PC-9 (cell line): ENCODE measurements around the gene BOLA1. TPM values are rescaled to one million over a fixed set of nuclear protein-coding genes. Genes with fewer than 3 reads are reported as not detected.

Experiments
- BruUV-seq: library from RNA; stranded (reverse); fragments of 400-500 nt; replicated peaks from 2 replicates; lab custom pipeline; 2021; lab: Mats Ljungman, UMichigan
- CTCF ChIA-PET: fragments of 300-600 bp; sonication (Branson Sonifier 250); formaldehyde crosslinking; loops from one replicate; lab custom pipeline; 2022; ENCODE audit warnings: antibody characterized with exemption; lab: Charles Lee
- POLR2A ChIA-PET: fragments of 300-600 bp; sonication (Branson Sonifier 250); formaldehyde crosslinking; loops from one replicate; lab custom pipeline; 2022; ENCODE audit warnings: antibody characterized with exemption; ENCODE audit not compliant: unreplicated experiment; lab: Charles Lee
- DNase-seq, 2 experiments: peaks; one replicate each; pipeline versions ENCODE4 v3.0.0 to v3.0.0-alpha.2; 2015 to 2022; ENCODE audit warnings: mixed read lengths in 1 of 2
- H2AFZ ChIP-seq: fragments of 200-600 bp; sonication (generic); 2 replicates; pipeline ENCODE4 v1.8.1; 2017; ENCODE audit warnings: antibody characterized with exemption
- H3F3A ChIP-seq: fragments of 200-600 bp; sonication (generic); 2 replicates; pipeline ENCODE4 v1.8.1; 2017; ENCODE audit warnings: antibody characterized with exemption, mild to moderate bottlenecking, low read depth; ENCODE audit not compliant: insufficient read depth
- H3K27ac ChIP-seq: fragments of 200-600 bp; sonication (generic); 2 replicates; pipeline ENCODE4 v1.6.1; 2016; ENCODE audit warnings: mixed run types
- H3K27me3 ChIP-seq: fragments of 200-600 bp; sonication (generic); 2 replicates; pipeline ENCODE4 v1.6.1; 2016; ENCODE audit warnings: low read depth, mixed run types; ENCODE audit not compliant: insufficient read depth
- H3K36me3 ChIP-seq: fragments of 200-600 bp; sonication (generic); 2 replicates; pipeline ENCODE4 v1.6.1; 2016; ENCODE audit warnings: low read depth, mixed run types
- H3K4me1 ChIP-seq: fragments of 200-600 bp; sonication (generic); replicated peaks from 2 replicates; pipeline ENCODE4 v1.6.1; 2016; ENCODE audit warnings: mixed run types; ENCODE audit not compliant: insufficient read depth
- H3K4me2 ChIP-seq: fragments of 200-600 bp; sonication (generic); 2 replicates; pipeline ENCODE4 v1.6.1; 2017; ENCODE audit warnings: mixed run types
- H3K4me3 ChIP-seq: fragments of 200-600 bp; sonication (generic); 2 replicates; pipeline ENCODE4 v1.6.1; 2016; ENCODE audit warnings: mixed run types
- H3K79me2 ChIP-seq: fragments of 200-600 bp; sonication (generic); 2 replicates; pipeline ENCODE4 v1.6.1; 2017; ENCODE audit warnings: low read depth, mixed run types
- H3K9me2 ChIP-seq: fragments of 200-600 bp; sonication (generic); 2 replicates; pipeline ENCODE4 v1.8.1; 2017; ENCODE audit warnings: mild to moderate bottlenecking; ENCODE audit not compliant: insufficient read depth
- H3K9me3 ChIP-seq: fragments of 200-600 bp; sonication (generic); 2 replicates; pipeline ENCODE4 v1.8.1; 2016; ENCODE audit warnings: low read depth; ENCODE audit not compliant: insufficient read depth
- H4K20me1 ChIP-seq: fragments of 200-600 bp; sonication (generic); 2 replicates; pipeline ENCODE4 v1.8.1; 2017; ENCODE audit not compliant: insufficient read depth
- EZH2 ChIP-seq: fragments of 200-600 bp; sonication (generic); IDR thresholded peaks from 2 replicates; pipeline ENCODE4 v1.8.0; 2017; ENCODE audit warnings: antibody characterized with exemption, low read depth
- intact Hi-C: fragments of 100-400 bp; cut with micrococcal nuclease; formaldehyde crosslinking; loops from one replicate; pipeline ENCODE4 v1.10.0; 2022; ENCODE audit not compliant: unreplicated experiment
- total RNA-seq: library from RNA; stranded (reverse); gene quantifications from 2 replicates; pipeline ENCODE4 v1.2.3, GENCODE V29; 2021
- TF ChIP-seq, protein P1 (sequence below): fragments of 200-600 bp; sonication (generic); conservative IDR thresholded peaks from 2 replicates; pipeline ENCODE4 v1.6.1; 2017; ENCODE audit warnings: mixed run types, antibody characterized with exemption, mild to moderate bottlenecking, moderate library complexity

BOLA1 gene
- total RNA-seq, 1 experiment from 2014 or later = 16.2 TPM

GRCh38 chr1:149917571-149918144, 18.3 kb downstream of the BOLA1 start, which contains the start of gene SV2A:
TSS of gene SV2A (minus strand) at chr1:149917844. CDS start at chr1:149913840, 4,004 bp downstream.
- H2AFZ ChIP-seq = no peak within 1 kb of the TSS
- DNase-seq = no peak
- H4K20me1 ChIP-seq = no peaks in the 10 kb centered on the region
- POLR2A ChIA-PET = no interaction called here
- TF ChIP-seq EZH2 = no peak
- TF ChIP-seq, protein P1, sequence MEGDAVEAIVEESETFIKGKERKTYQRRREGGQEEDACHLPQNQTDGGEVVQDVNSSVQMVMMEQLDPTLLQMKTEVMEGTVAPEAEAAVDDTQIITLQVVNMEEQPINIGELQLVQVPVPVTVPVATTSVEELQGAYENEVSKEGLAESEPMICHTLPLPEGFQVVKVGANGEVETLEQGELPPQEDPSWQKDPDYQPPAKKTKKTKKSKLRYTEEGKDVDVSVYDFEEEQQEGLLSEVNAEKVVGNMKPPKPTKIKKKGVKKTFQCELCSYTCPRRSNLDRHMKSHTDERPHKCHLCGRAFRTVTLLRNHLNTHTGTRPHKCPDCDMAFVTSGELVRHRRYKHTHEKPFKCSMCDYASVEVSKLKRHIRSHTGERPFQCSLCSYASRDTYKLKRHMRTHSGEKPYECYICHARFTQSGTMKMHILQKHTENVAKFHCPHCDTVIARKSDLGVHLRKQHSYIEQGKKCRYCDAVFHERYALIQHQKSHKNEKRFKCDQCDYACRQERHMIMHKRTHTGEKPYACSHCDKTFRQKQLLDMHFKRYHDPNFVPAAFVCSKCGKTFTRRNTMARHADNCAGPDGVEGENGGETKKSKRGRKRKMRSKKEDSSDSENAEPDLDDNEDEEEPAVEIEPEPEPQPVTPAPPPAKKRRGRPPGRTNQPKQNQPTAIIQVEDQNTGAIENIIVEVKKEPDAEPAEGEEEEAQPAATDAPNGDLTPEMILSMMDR = no peak
- no peak within 1 kb of the TSS for H3K27ac ChIP-seq
- no peak within 1 kb of the TSS for H3K4me2 ChIP-seq
- no peaks in the 10 kb centered on the region for H3K9me2 ChIP-seq
- CTCF ChIA-PET = no interaction called here
- no peaks in the 10 kb centered on the region for H3K27me3 ChIP-seq
- H3K36me3 ChIP-seq = peaks cover 4% of the 10 kb centered on the region; the same call in 1 of the 2 replicates
- H3K9me3 ChIP-seq = no peaks in the 10 kb centered on the region
- no peaks in the 10 kb centered on the region for H3K79me2 ChIP-seq
- no peak within 1 kb of the TSS for H3K4me3 ChIP-seq
- no peaks in the 10 kb centered on the region for H3K4me1 ChIP-seq
- intact Hi-C loops = no loop called here
- peaks cover 19% of the 10 kb centered on the region; the same call in 1 of the 2 replicates for H3F3A ChIP-seq
- no TSS peak for BruUV-seq

DNA sequence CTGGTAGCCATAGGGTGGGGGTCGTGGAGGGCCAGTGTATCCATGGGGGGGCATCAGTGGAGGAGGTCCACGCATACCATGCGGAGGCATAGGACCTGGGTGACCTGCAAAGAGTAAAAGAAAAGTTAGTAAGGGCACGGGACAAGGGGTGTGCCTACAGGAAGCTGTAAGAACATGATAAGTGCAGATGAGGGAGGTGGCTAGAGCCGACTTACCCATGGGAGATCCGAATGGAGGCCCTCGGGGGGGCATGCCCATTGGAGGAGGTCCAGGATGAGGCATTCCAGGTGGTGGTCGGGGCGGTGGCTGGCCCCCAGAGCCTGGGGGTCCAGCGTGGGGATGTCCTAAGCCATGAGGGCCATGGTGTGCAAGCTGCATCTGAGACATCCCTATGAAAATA, 24.3 kb downstream of the BOLA1 start:
- H3K79me2 ChIP-seq = peaks cover 32% of the 10 kb centered on the region
- H2AFZ ChIP-seq = no peak overlapping the region
- no peak overlapping the region for H3K4me3 ChIP-seq
- no peak overlapping the region for H3K4me2 ChIP-seq
- H3K4me1 ChIP-seq = peaks cover 17% of the 10 kb centered on the region
- no peaks in the 10 kb centered on the region for H3K9me2 ChIP-seq
- BruUV-seq = no TSS peak
- ChIA-PET POLR2A (no interaction called here), CTCF (no interaction called here)
- no peaks in the 10 kb centered on the region for H3K27me3 ChIP-seq
- no peak for DNase-seq
- H3F3A ChIP-seq = peaks cover 43% of the 10 kb centered on the region
- H3K27ac ChIP-seq = no peak overlapping the region
- TF ChIP-seq, protein P1 = no peak
- TF ChIP-seq EZH2 = no peak
- intact Hi-C loops = no loop called here
- peaks cover 35% of the 10 kb centered on the region for H3K36me3 ChIP-seq
- peaks cover 7% of the 10 kb centered on the region for H4K20me1 ChIP-seq
- H3K9me3 ChIP-seq = no peaks in the 10 kb centered on the region

DNA sequence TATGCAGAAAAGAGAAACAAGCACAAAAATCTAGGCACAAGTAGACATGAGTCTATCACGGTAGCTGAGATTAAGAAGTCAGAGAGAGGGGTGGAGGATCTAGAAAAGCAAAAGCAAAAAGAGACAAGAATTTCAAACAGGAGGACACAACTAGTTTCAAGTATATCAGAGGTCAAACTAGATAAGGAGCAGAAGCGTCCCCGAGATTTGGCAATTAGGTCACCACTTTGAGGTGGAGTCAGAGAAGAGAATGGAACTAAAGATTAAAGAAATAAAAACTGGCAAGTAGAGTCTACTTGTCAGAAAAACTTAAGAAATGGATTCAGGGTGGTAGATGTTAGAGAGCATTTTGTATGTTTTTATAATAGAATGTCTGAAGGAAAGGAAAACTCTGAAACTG, 26.0 kb downstream of the BOLA1 start:
- TF ChIP-seq, protein P1 = no peak
- no peak for TF ChIP-seq EZH2
- Histone ChIP-seq H2AFZ (no peak overlapping the region), H3F3A (peaks cover 43% of the 10 kb centered on the region), H3K79me2 (peaks cover 32% of the 10 kb centered on the region), H3K27ac (no peak overlapping the region), H3K4me3 (no peak overlapping the region), H3K36me3 (peaks cover 35% of the 10 kb centered on the region), H3K9me3 (no peaks in the 10 kb centered on the region), H3K4me2 (peak overlapping the region; percentile 88; the same call in 1 of the 2 replicates), H4K20me1 (peaks cover 7% of the 10 kb centered on the region), H3K9me2 (no peaks in the 10 kb centered on the region), H3K4me1 (peaks cover 21% of the 10 kb centered on the region), H3K27me3 (no peaks in the 10 kb centered on the region)
- no TSS peak for BruUV-seq
- intact Hi-C loops = no loop called here
- POLR2A ChIA-PET = interaction anchor here (0.7 kb wide), 1 partner anchor 12 kb away, joined by 4 read pairs; no protein-coding TSS in a partner anchor
- DNase-seq = no peak
- CTCF ChIA-PET = no interaction called here
